IMR-90 (cell line): Measurements from ENCODE around the gene SLFN12. TPM values are rescaled to one million over a fixed set of nuclear protein-coding genes. Genes with fewer than 3 reads are reported as not detected.

ENCODE experiments used
- ATAC-seq: fragments of 200-7000 bp; cut with Tn5 transposase; 2 replicates; pipeline ENCODE4 v1.9.1; 2020; ENCODE audit warnings: low read depth, mild to moderate bottlenecking, moderate library complexity
- BruUV-seq: library from RNA; stranded (reverse); fragments of 400-500 nt; replicated peaks from 2 replicates; lab custom pipeline; 2021; lab: Mats Ljungman, UMichigan
- CTCF ChIA-PET: fragments of 300-600 bp; formaldehyde crosslinking; extraction: SDS; loops from one replicate; lab custom pipeline; 2021; ENCODE audit warnings: antibody characterized with exemption; lab: Yijun Ruan, JAX
- POLR2A ChIA-PET: fragments of 300-600 bp; sonication (Branson Sonifier 250); formaldehyde crosslinking; loops from one replicate; lab custom pipeline; 2022; ENCODE audit warnings: antibody characterized with exemption; ENCODE audit not compliant: unreplicated experiment; lab: Charles Lee
- DNase-seq: peaks from one replicate; pipeline ENCODE4 v3.0.0; 2013
- H2AFZ ChIP-seq: replicated peaks from 2 replicates; pipeline ENCODE3; 2013; ENCODE audit warnings: low read length, mild to moderate bottlenecking; ENCODE audit not compliant: poor library complexity
- H2AK5ac ChIP-seq: 2 replicates; pipeline ENCODE4 v1.6.1; 2013; ENCODE audit warnings: low read depth, low read length, inconsistent platforms
- H2AK9ac ChIP-seq: replicated peaks from 2 replicates; pipeline ENCODE3; 2013; ENCODE audit warnings: mild to moderate bottlenecking, low read depth, low read length, moderate library complexity; ENCODE audit not compliant: poor library complexity
- H2BK120ac ChIP-seq: 2 replicates; pipeline ENCODE4 v1.6.1; 2013; ENCODE audit warnings: low read depth, low read length, inconsistent platforms
- H2BK15ac ChIP-seq: 3 replicates; pipeline ENCODE4 v1.6.1; 2013; ENCODE audit warnings: low read depth, low read length, inconsistent platforms
- H2BK20ac ChIP-seq: 2 replicates; pipeline ENCODE4 v1.6.1; 2013; ENCODE audit warnings: low read depth, mild to moderate bottlenecking, inconsistent platforms, low read length, moderate library complexity
- H2BK5ac ChIP-seq: 2 replicates; pipeline ENCODE4 v1.6.1; 2013; ENCODE audit warnings: mild to moderate bottlenecking, low read depth, low read length, inconsistent platforms; ENCODE audit not compliant: poor library complexity, severe bottlenecking
- H3K14ac ChIP-seq: replicated peaks from 2 replicates; pipeline ENCODE4 v1.6.1; 2013; ENCODE audit warnings: low read depth, low read length, inconsistent platforms
- H3K18ac ChIP-seq: 2 replicates; pipeline ENCODE4 v1.6.1; 2013; ENCODE audit warnings: low read depth, low read length, control low read depth
- H3K23ac ChIP-seq: 2 replicates; pipeline ENCODE4 v1.6.1; 2013; ENCODE audit warnings: low read depth, low read length, inconsistent platforms
- H3K27ac ChIP-seq: 2 replicates; pipeline ENCODE4 v1.5.1; 2013; ENCODE audit warnings: mild to moderate bottlenecking, control low read depth, low read length; ENCODE audit not compliant: insufficient read depth
- H3K27me3 ChIP-seq: 2 replicates; pipeline ENCODE4 v1.6.1; 2013; ENCODE audit warnings: low read length; ENCODE audit not compliant: control insufficient read depth, insufficient read depth
- H3K36me3 ChIP-seq: 2 replicates; pipeline ENCODE4 v1.6.1; 2013; ENCODE audit warnings: low read length, mixed read lengths; ENCODE audit not compliant: control insufficient read depth, insufficient read depth
- H3K4ac ChIP-seq: 2 replicates; pipeline ENCODE4 v1.6.1; 2013; ENCODE audit warnings: low read depth, low read length, inconsistent platforms
- H3K4me1 ChIP-seq: 2 replicates; pipeline ENCODE4 v1.6.1; 2013; ENCODE audit warnings: low read length, mixed read lengths; ENCODE audit not compliant: control insufficient read depth, insufficient read depth
- H3K4me2 ChIP-seq: 2 replicates; pipeline ENCODE4 v1.6.1; 2013; ENCODE audit warnings: low read depth, mild to moderate bottlenecking, control low read depth, low read length, moderate library complexity
- H3K4me3 ChIP-seq: 2 replicates; pipeline ENCODE4 v1.5.1; 2013; ENCODE audit warnings: low read depth, mild to moderate bottlenecking, control low read depth, low read length, moderate library complexity; ENCODE audit not compliant: insufficient read depth
- H3K56ac ChIP-seq: 2 replicates; pipeline ENCODE4 v1.6.1; 2013; ENCODE audit warnings: low read length, inconsistent platforms; ENCODE audit not compliant: insufficient read depth; ENCODE audit errors: extremely low read depth
- H3K79me1 ChIP-seq, 2 experiments: 2 replicates each; pipeline ENCODE4 v1.6.1; 2013; ENCODE audit warnings: low read length in 2 of 2, inconsistent platforms in 1 of 2, low read depth in 1 of 2
- H3K9ac ChIP-seq: 2 replicates; pipeline ENCODE4 v1.6.1; 2013; ENCODE audit warnings: low read depth, low read length, control low read depth
- H3K9me1 ChIP-seq: 2 replicates; pipeline ENCODE4 v1.6.1; 2013; ENCODE audit warnings: low read length, inconsistent platforms; ENCODE audit not compliant: insufficient read depth
- H3K9me3 ChIP-seq: 2 replicates; pipeline ENCODE4 v1.6.1; 2013; ENCODE audit warnings: low read length; ENCODE audit not compliant: control insufficient read depth, insufficient read depth
- H4K20me1 ChIP-seq: 2 replicates; pipeline ENCODE4 v1.6.1; 2013; ENCODE audit warnings: low read length, inconsistent platforms; ENCODE audit not compliant: insufficient read depth
- H4K5ac ChIP-seq: 2 replicates; pipeline ENCODE4 v1.6.1; 2013; ENCODE audit warnings: mild to moderate bottlenecking, low read depth, low read length, control low read depth
- H4K8ac ChIP-seq, 2 experiments: 2 replicates each; pipeline ENCODE4 v1.6.1; 2013; ENCODE audit warnings: low read depth in 2 of 2, low read length in 2 of 2, control low read depth in 1 of 2, inconsistent platforms in 1 of 2
- H4K91ac ChIP-seq: 2 replicates; pipeline ENCODE4 v1.6.1; 2013; ENCODE audit warnings: low read depth, low read length, inconsistent platforms; ENCODE audit not compliant: insufficient read depth
- CHD1 ChIP-seq: IDR thresholded peaks from 2 replicates; pipeline ENCODE4 v1.6.1; 2012; ENCODE audit warnings: low read depth, low read length, improper control_type of control experiment
- NFE2L2 ChIP-seq: fragments of 150-350 bp; IDR thresholded peaks from 2 replicates; pipeline ENCODE4 v1.6.1; 2016; ENCODE audit warnings: low read depth, mild to moderate bottlenecking, low read length
- RCOR1 ChIP-seq: IDR thresholded peaks from 2 replicates; pipeline ENCODE4 v1.6.1; 2012; ENCODE audit warnings: mild to moderate bottlenecking, low read length, improper control_type of control experiment; ENCODE audit not compliant: insufficient replicate concordance
- SMC3 ChIP-seq: fragments of 150-350 bp; IDR thresholded peaks from 2 replicates; pipeline ENCODE4 v1.6.1; 2016; ENCODE audit warnings: low read depth, mild to moderate bottlenecking, antibody characterized with exemption, low read length, moderate library complexity
- WGBS, 2 experiments: methylation state at CpG; one replicate each; pipeline versions ENCODE4 v1.1.5 to v1.1.7; 2013; ENCODE audit warnings: missing lambda C conversion rate in 2 of 2; ENCODE audit not compliant: insufficient read length in 1 of 2; ENCODE audit errors: extremely low coverage in 2 of 2; 5-methylcytosine and 5-hydroxymethylcytosine counted together
- dilution Hi-C: fragments of 300-500 bp; cut with HindIII; formaldehyde crosslinking; loops from one replicate; pipeline ENCODE4 v1.14.3; 2018; ENCODE audit warnings: low sequenced_read_pairs; ENCODE audit not compliant: unreplicated experiment
- in situ Hi-C: fragments of 300-500 bp; cut with MboI; formaldehyde crosslinking; loops from 3 replicates; pipeline ENCODE4 v1.14.3; 2019; ENCODE audit warnings: low sequenced_read_pairs, inconsistent platforms, mixed read lengths
- intact Hi-C: fragments of 100-400 bp; cut with micrococcal nuclease; formaldehyde crosslinking; loops from 2 replicates; pipeline ENCODE4 v1.10.0; 2022
- polyA plus RNA-seq, 3 experiments: library from polyadenylated mRNA; depleted of rRNA; stranded (reverse); fragments of >200 nt; gene quantifications; 2 replicates each; pipeline ENCODE4 v1.2.3, GENCODE V29; 2012; ENCODE audit warnings: low replicate concordance in 1 of 3
- total RNA-seq: library from RNA; depleted of rRNA; stranded (reverse); fragments of >200 nt; gene quantifications from 2 replicates; pipeline ENCODE4 v1.2.3, GENCODE V29; 2012

Gene SLFN12
- total and polyA plus RNA-seq, 2 of the 4 experiments (the other 2 are of a cell fraction), result 16.6 to 38.9 TPM

GRCh38 chr17:35477248-35477647, 44.9 kb upstream of the SLFN12 start:
- BruUV-seq, result no TSS peak
- Histone ChIP-seq H2BK15ac (no peak overlapping the region), H4K91ac (no peak overlapping the region), H3K79me1 (no peaks in the 10 kb centered on the region), H3K14ac (no peak overlapping the region), H2AK5ac (no peak overlapping the region), H4K5ac (no peak overlapping the region), H2BK120ac (no peak overlapping the region), H3K4me2 (no peak overlapping the region), H3K9me1 (no peaks in the 10 kb centered on the region), H3K9me3 (no peaks in the 10 kb centered on the region), H3K23ac (no peak overlapping the region), H2AFZ (no peak overlapping the region), H3K4me1 (no peaks in the 10 kb centered on the region), H3K9ac (no peak overlapping the region), H3K27me3 (peaks cover 8% of the 10 kb centered on the region), H4K8ac (no peak overlapping the region), H3K56ac (no peak overlapping the region), H3K18ac (no peak overlapping the region), H3K27ac (no peak overlapping the region), H2BK20ac (no peak overlapping the region), H2BK5ac (no peak overlapping the region), H3K4ac (no peak overlapping the region), H3K4me3 (no peak overlapping the region), H2AK9ac (no peak overlapping the region), H3K36me3 (no peaks in the 10 kb centered on the region), H4K20me1 (no peaks in the 10 kb centered on the region)
- TF ChIP-seq CHD1 (no peak), NFE2L2 (no peak), SMC3 (no peak), RCOR1 (no peak)
- CTCF ChIA-PET, result no interaction called here
- in situ Hi-C loops, result no loop called here
- intact Hi-C loops, result no loop called here
- ATAC-seq (no peak), DNase-seq (no peak)
- POLR2A ChIA-PET, result no interaction called here
- WGBS, 2 experiments, result no CpG with 5 or more reads among the region's 5 CpGs
- dilution Hi-C loops, result no loop called here
